22Rv1 (cell line): Measurements from ENCODE around the gene ALPL.

ENCODE experiments used
- H3K27ac ChIP-seq: fragments of 450-650 bp; 2 replicates; pipeline ENCODE4 v1.5.1; 2017
- ZFX ChIP-seq: fragments of 450-650 bp; IDR thresholded peaks from 2 replicates; pipeline ENCODE4 v1.6.1; 2017; ENCODE audit warnings: antibody characterized with exemption, borderline replicate concordance
- TF ChIP-seq, protein P1 (sequence below): fragments of 450-650 bp; IDR thresholded peaks from 2 replicates; pipeline ENCODE4 v1.5.1; 2017; ENCODE audit warnings: mild to moderate bottlenecking

ALPL gene

DNA sequence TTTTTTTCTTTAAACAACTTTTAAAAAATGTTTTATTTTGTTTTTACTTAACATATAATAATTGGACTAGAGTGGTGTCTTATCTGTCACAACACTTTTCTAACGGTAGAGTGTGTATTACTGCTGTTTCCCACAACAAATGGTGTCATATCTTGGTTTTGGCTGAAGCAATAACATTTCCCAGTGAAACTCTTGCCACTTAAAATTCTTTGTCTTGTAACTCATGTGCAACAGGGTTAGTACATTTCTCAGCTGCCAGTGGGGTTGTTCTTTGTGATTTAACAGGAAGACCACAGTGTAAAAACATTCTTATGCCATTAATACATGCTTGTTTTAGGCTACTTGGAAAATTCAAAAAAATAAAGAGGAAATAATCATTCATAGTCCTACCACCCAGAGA lies 43.5 kb downstream of the ALPL start:
- TF ChIP-seq ZFX: no peak
- TF ChIP-seq, protein P1, sequence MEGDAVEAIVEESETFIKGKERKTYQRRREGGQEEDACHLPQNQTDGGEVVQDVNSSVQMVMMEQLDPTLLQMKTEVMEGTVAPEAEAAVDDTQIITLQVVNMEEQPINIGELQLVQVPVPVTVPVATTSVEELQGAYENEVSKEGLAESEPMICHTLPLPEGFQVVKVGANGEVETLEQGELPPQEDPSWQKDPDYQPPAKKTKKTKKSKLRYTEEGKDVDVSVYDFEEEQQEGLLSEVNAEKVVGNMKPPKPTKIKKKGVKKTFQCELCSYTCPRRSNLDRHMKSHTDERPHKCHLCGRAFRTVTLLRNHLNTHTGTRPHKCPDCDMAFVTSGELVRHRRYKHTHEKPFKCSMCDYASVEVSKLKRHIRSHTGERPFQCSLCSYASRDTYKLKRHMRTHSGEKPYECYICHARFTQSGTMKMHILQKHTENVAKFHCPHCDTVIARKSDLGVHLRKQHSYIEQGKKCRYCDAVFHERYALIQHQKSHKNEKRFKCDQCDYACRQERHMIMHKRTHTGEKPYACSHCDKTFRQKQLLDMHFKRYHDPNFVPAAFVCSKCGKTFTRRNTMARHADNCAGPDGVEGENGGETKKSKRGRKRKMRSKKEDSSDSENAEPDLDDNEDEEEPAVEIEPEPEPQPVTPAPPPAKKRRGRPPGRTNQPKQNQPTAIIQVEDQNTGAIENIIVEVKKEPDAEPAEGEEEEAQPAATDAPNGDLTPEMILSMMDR: no peak
- H3K27ac ChIP-seq: no peak overlapping the region; the same call in 1 of the 2 replicates

DNA sequence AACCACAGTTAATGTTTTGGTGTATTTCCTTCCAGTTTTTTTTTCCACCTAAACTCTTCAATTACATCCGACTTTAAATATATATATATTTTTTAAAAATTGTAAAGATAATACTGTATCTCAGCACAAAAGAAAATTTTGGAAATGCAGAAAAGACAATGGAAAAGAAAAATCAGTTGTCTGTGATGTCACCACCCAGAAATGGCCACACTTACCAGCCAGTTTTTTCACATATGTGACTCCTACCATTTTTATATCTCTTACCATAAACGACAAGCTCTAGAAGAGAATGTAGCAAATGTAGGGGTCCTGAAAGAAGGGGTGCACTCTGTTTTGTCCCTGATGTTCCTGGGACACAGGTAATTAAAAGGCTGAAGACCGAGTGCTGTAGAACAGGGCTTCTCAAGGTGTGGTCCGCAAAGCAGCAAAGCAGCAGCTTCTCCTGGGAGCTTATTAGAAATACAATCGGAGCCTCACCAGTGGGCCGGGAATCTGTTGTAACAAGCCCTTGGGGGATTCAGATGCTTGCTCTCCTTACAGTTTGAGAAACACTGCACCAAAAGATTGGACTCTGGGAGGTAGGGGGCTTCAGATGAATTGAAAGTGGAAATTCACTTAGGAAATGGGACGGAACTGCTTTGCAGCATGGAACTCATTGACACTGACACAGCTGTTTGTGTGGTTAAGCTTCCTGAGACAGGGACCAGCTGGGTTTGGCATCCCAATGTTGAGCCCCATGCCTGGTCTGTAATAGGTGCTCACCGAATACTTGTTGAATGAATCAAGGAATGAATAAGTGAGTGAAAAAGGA lies 44.1 kb downstream of the ALPL start:
- no peak overlapping the region for H3K27ac ChIP-seq

DNA sequence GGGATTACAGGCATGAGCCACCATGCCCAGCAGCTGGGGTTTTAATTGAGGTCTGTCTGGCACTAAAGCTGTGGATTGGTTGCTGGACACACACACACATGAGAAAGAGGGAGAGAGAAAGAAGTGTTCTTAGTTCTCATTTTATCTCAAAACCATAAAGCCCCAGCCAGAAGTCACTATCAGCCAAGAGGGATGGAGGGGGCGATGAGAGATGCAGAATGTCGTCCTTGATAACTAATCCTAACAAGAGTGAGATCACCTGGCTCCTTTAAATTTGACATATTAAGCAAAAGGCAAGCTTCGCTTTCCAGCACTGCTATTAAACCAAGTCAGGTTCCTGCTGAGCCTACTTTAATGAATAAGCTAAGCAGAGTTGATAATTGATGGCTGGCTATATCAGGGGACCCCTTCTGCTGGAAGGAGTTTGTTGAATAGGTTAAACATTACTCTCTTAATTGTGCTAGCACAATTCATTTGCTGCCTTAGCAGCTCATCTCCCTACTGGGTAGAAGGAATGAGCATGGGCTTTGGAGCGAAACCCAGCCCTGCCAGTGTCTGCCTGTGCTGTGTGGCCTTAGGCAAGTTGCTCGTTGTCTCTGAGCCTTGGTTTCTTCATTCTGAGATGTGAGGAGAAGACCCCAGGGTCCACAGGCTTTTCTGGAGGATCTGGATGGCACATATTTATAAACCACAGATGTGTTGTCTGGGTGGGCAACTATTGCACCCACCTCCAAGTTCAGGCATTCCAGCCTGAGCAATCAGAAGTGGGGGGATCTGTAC lies 50.8 kb downstream of the ALPL start:
- TF ChIP-seq ZFX: no peak
- TF ChIP-seq, protein P1: no peak
- no peak overlapping the region for H3K27ac ChIP-seq

More for the DNA sequence above, 44.1 kb downstream of the ALPL start:
- TF ChIP-seq ZFX: no peak
- TF ChIP-seq, protein P1: no peak

DNA sequence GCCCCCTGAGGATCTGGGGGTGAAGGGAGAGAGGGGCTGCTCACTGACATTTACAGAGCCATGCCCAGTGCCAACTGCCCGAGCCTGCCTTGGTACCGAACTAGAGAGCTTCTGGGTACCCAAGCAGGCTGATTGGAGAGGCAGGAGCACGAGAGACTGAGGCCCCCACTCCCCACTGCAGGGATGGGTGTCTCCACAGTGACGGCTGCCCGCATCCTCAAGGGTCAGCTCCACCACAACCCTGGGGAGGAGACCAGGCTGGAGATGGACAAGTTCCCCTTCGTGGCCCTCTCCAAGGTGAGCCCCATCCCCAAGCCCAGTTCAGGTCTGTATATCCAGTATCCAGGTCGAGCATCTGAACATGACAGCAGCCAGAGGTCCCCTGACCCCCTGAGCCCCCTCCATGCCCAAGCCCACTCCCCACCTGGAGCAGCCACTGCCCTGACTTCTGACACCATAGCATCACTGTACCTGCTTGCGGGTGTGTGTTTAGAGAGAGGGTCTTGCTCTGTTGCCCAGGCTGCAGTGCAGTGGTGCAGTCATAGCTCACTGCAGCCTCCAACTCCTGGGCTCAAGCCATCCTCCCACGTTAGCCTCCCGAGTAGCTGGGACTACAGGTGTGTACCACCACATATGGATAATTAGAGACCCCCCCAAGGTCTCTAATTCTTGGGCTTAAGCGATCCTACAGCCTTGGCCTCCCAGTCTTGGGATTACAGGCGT lies 51.9 kb downstream of the ALPL start:
- H3K27ac ChIP-seq: no peak overlapping the region
- TF ChIP-seq ZFX: no peak
- TF ChIP-seq, protein P1: no peak

DNA sequence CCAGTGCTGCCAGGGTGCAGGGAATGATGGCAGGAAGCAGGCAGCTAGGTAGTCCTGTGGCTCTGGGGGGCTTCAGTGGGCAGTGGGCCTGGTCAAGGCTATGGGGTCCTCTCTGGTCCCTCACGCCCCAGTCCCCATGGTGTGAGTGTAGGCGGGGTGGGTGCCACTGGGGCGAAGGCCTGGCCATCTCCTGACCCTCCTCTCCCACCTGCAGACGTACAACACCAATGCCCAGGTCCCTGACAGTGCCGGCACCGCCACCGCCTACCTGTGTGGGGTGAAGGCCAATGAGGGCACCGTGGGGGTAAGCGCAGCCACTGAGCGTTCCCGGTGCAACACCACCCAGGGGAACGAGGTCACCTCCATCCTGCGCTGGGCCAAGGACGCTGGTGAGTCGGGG lies 53.7 kb downstream of the ALPL start:
- no peak for TF ChIP-seq ZFX
- TF ChIP-seq, protein P1: no peak

DNA sequence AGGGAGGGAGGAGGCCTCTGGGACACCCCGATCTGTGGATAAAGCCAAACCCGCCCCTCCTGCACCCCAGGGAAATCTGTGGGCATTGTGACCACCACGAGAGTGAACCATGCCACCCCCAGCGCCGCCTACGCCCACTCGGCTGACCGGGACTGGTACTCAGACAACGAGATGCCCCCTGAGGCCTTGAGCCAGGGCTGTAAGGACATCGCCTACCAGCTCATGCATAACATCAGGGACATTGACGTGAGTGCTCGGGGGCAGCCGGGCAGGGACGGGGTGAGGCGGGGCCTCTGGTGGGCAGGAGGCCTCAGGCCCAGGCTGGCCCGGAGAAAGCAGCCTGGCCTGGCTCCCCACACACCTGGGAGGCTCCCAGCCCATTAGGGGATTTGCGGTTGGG lies 54.7 kb downstream of the ALPL start:
- no peak overlapping the region for H3K27ac ChIP-seq
- TF ChIP-seq, protein P1: no peak
- TF ChIP-seq ZFX: no peak

More for the DNA sequence above, 53.7 kb downstream of the ALPL start:
- H3K27ac ChIP-seq: no peak overlapping the region
